Adrenal gland (tissue), 5 donors: ENCODE measurements around the gene CMKLR1.

Experiments used
- POLR2A ChIP-seq, 2 donors: fragments of 450-650 bp; IDR thresholded peaks; one replicate each; pipeline ENCODE4 v1.6.1; 2017; ENCODE audit warnings: antibody characterized with exemption in 2 of 2, mild to moderate bottlenecking in 2 of 2, moderate library complexity in 1 of 2
- TF ChIP-seq, protein P1 (sequence below), 6 experiments: fragments of 450-650 bp in 4 of 6; fragments of 200-600 bp in 2 of 6; sonication (generic) in 1 of 6; IDR thresholded peaks; 1 replicate in 5 of 6; 2 replicates in 1 of 6; pipeline versions ENCODE4 v1.5.1 to v1.8.0; 2016 to 2021; ENCODE audit warnings: antibody characterized with exemption in 6 of 6, mild to moderate bottlenecking in 2 of 6, moderate library complexity in 1 of 6
- donor health status: DM: no; HTN: no; CAD: no.

GRCh38 chr12:108319277-108320234 is 19.6 kb downstream of the CMKLR1 start:
- TF ChIP-seq, protein P1, sequence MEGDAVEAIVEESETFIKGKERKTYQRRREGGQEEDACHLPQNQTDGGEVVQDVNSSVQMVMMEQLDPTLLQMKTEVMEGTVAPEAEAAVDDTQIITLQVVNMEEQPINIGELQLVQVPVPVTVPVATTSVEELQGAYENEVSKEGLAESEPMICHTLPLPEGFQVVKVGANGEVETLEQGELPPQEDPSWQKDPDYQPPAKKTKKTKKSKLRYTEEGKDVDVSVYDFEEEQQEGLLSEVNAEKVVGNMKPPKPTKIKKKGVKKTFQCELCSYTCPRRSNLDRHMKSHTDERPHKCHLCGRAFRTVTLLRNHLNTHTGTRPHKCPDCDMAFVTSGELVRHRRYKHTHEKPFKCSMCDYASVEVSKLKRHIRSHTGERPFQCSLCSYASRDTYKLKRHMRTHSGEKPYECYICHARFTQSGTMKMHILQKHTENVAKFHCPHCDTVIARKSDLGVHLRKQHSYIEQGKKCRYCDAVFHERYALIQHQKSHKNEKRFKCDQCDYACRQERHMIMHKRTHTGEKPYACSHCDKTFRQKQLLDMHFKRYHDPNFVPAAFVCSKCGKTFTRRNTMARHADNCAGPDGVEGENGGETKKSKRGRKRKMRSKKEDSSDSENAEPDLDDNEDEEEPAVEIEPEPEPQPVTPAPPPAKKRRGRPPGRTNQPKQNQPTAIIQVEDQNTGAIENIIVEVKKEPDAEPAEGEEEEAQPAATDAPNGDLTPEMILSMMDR (IDR thresholded peaks at IDR 0.05), result no peak
- no peak for TF ChIP-seq POLR2A (IDR thresholded peaks at IDR 0.05)
